ENCODE results near the gene TBC1D25. TPM values are rescaled to one million over a fixed set of nuclear protein-coding genes. Genes with fewer than 3 reads are reported as not detected.

Gene TBC1D25
- total RNA-seq, 4 donors from 2014 or later = 7.7 to 14.1 (median 11.8) TPM

GRCh38 chrX:48540480-48540879 is 966 bp downstream of the TBC1D25 start:
- no peak for TF ChIP-seq CTCF (IDR thresholded peaks at IDR 0.05; ENCODE audit: low read depth)

GRCh38 chrX:48541140-48541814 is 1.8 kb downstream of the TBC1D25 start:
- TF ChIP-seq CTCF (IDR thresholded peaks at IDR 0.05; ENCODE audit: low read depth) = no peak

- TF ChIP-seq CTCF (IDR thresholded peaks at IDR 0.05; ENCODE audit: low read depth) = no peak
Measured at GRCh38 chrX:48548871-48549270, 9.4 kb downstream of the TBC1D25 start.

- no peak for TF ChIP-seq CTCF (IDR thresholded peaks at IDR 0.05; ENCODE audit: low read depth)
Measured at GRCh38 chrX:48558271-48558670, 18.8 kb downstream of the TBC1D25 start.

GRCh38 chrX:48559636-48560035 is 20.1 kb downstream of the TBC1D25 start:
- TF ChIP-seq CTCF (IDR thresholded peaks at IDR 0.05; ENCODE audit: low read depth) = no peak

GRCh38 chrX:48560056-48560455 is 20.5 kb downstream of the TBC1D25 start:
- no peak for TF ChIP-seq CTCF (IDR thresholded peaks at IDR 0.05; ENCODE audit: low read depth)

- TF ChIP-seq CTCF (IDR thresholded peaks at IDR 0.05; ENCODE audit: low read depth) = no peak
Measured at GRCh38 chrX:48560681-48561080, 21.2 kb downstream of the TBC1D25 start.
